Hepatocyte (in vitro differentiated cells): ENCODE measurements around the gene NRCAM.

Experiments
- EZH2 ChIP-seq: fragments of 200-600 bp; sonication (generic); IDR thresholded peaks from 2 replicates; pipeline ENCODE4 v1.6.1; 2016; ENCODE audit warnings: antibody characterized with exemption, mild to moderate bottlenecking, borderline replicate concordance
- EZH2phosphoT487 ChIP-seq: fragments of 200-600 bp; sonication (generic); IDR thresholded peaks from one replicate; pipeline ENCODE4 v1.6.1; 2018; ENCODE audit warnings: antibody characterized with exemption, mild to moderate bottlenecking, low read depth, moderate library complexity; ENCODE audit not compliant: unreplicated experiment, severe bottlenecking
- TF ChIP-seq, protein P1 (sequence below): fragments of 200-600 bp; sonication (generic); IDR thresholded peaks from 2 replicates; pipeline ENCODE4 v1.5.1; 2016; ENCODE audit warnings: antibody characterized with exemption, mild to moderate bottlenecking; ENCODE audit not compliant: poor library complexity

DNA sequence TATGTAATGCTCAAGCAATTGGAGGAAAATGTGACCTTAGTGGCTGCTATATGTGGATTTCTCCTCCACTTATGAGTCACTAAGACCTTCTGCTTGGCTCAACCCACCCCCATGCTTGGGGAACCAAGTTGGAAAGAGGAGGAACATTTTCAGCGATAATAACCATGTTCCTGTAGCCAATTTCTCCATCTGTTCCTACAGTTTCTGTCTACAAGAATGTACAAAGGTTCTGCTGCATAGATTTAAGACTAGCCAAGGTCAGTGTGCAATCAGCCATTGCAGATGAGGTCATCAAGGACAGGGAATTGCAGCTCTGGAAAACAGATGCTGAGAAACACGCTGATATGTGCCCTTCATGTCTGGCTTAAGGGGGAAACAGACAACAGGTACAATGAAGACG is 5.6 kb upstream of the NRCAM start:
- TF ChIP-seq, protein P1, sequence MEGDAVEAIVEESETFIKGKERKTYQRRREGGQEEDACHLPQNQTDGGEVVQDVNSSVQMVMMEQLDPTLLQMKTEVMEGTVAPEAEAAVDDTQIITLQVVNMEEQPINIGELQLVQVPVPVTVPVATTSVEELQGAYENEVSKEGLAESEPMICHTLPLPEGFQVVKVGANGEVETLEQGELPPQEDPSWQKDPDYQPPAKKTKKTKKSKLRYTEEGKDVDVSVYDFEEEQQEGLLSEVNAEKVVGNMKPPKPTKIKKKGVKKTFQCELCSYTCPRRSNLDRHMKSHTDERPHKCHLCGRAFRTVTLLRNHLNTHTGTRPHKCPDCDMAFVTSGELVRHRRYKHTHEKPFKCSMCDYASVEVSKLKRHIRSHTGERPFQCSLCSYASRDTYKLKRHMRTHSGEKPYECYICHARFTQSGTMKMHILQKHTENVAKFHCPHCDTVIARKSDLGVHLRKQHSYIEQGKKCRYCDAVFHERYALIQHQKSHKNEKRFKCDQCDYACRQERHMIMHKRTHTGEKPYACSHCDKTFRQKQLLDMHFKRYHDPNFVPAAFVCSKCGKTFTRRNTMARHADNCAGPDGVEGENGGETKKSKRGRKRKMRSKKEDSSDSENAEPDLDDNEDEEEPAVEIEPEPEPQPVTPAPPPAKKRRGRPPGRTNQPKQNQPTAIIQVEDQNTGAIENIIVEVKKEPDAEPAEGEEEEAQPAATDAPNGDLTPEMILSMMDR: no peak
- TF ChIP-seq EZH2 (no peak), EZH2phosphoT487 (no peak)
